Loucy (cell line): ENCODE results near the gene RAP1GAP2.
"Not testable (repeated sequence)": the region's sequence is repeated elsewhere in the genome, so short reads cannot be mapped to it uniquely, and the experiment has no call there.

Experiments
- H2AFZ ChIP-seq: fragments of 200-600 bp; sonication (generic); 2 replicates; pipeline ENCODE4 v1.6.0; 2016; ENCODE audit warnings: antibody characterized with exemption, mild to moderate bottlenecking, low read length, moderate library complexity
- H3F3A ChIP-seq: fragments of 200-600 bp; 2 replicates; pipeline ENCODE4 v1.6.0; 2016; ENCODE audit warnings: antibody characterized with exemption, low read depth, mild to moderate bottlenecking
- H3K27me3 ChIP-seq: fragments of 200-600 bp; sonication (generic); 2 replicates; pipeline ENCODE4 v1.6.1; 2014; ENCODE audit warnings: low read length, mild to moderate bottlenecking; ENCODE audit not compliant: insufficient read depth, poor library complexity, severe bottlenecking
- H3K36me3 ChIP-seq: fragments of 200-600 bp; sonication (generic); 2 replicates; pipeline ENCODE4 v1.6.1; 2016; ENCODE audit warnings: low read length; ENCODE audit not compliant: insufficient read depth
- H3K4me1 ChIP-seq: fragments of 200-600 bp; sonication (generic); 2 replicates; pipeline ENCODE4 v1.5.1; 2014; ENCODE audit warnings: low read length, mild to moderate bottlenecking; ENCODE audit not compliant: insufficient read depth, poor library complexity, severe bottlenecking
- H3K4me2 ChIP-seq: fragments of 200-600 bp; sonication (generic); 2 replicates; pipeline ENCODE4 v1.6.0; 2014; ENCODE audit warnings: antibody characterized with exemption, low read length, low read depth, mild to moderate bottlenecking; ENCODE audit not compliant: poor library complexity, severe bottlenecking
- H3K4me3 ChIP-seq: fragments of 200-600 bp; sonication (generic); 2 replicates; pipeline ENCODE4 v1.5.1; 2014; ENCODE audit warnings: low read length, mild to moderate bottlenecking, mixed read lengths; ENCODE audit not compliant: poor library complexity, severe bottlenecking
- H3K79me2 ChIP-seq: fragments of 200-600 bp; sonication (generic); 2 replicates; pipeline ENCODE4 v1.6.1; 2014; ENCODE audit warnings: low read length; ENCODE audit not compliant: insufficient read depth
- H3K9ac ChIP-seq: fragments of 200-600 bp; sonication (generic); 2 replicates; pipeline ENCODE4 v1.6.0; 2014; ENCODE audit warnings: mild to moderate bottlenecking, low read depth, low read length, moderate library complexity; ENCODE audit not compliant: poor library complexity, severe bottlenecking
- H3K9me2 ChIP-seq: fragments of 200-600 bp; sonication (generic); replicated peaks from 2 replicates; pipeline ENCODE4 v1.6.1; 2016; ENCODE audit warnings: low read depth, low read length, mixed read lengths
- H3K9me3 ChIP-seq: fragments of 200-600 bp; sonication (generic); 2 replicates; pipeline ENCODE4 v1.6.1; 2014; ENCODE audit warnings: mild to moderate bottlenecking, antibody characterized with exemption, low read length, low read depth; ENCODE audit not compliant: insufficient read depth
- H4K20me1 ChIP-seq: fragments of 200-600 bp; sonication (generic); 2 replicates; pipeline ENCODE4 v1.6.0; 2014; ENCODE audit warnings: antibody characterized with exemption, low read length, mild to moderate bottlenecking; ENCODE audit not compliant: insufficient read depth, poor library complexity, severe bottlenecking

Gene RAP1GAP2

GRCh38 chr17:3065192-3065591, 269.0 kb downstream of the RAP1GAP2 start:
- not testable (repeated sequence) for H3K79me2 ChIP-seq, H3K4me2 ChIP-seq, H3K4me1 ChIP-seq, H3K9me3 ChIP-seq, H3K36me3 ChIP-seq, H3K9me2 ChIP-seq, H3K9ac ChIP-seq, H3F3A ChIP-seq, H3K4me3 ChIP-seq, H3K27me3 ChIP-seq, H2AFZ ChIP-seq, H4K20me1 ChIP-seq

GRCh38 chr17:3073850-3074249, 277.6 kb downstream of the RAP1GAP2 start:
- not testable (repeated sequence) for H2AFZ ChIP-seq, H3K9me3 ChIP-seq, H4K20me1 ChIP-seq, H3K4me2 ChIP-seq, H3K9me2 ChIP-seq, H3K4me1 ChIP-seq, H3K4me3 ChIP-seq, H3K27me3 ChIP-seq, H3F3A ChIP-seq, H3K79me2 ChIP-seq, H3K36me3 ChIP-seq, H3K9ac ChIP-seq
